Stimulated activated CD4-positive, alpha-beta T cell treated with anti-CD3 and anti-CD28 coated beads, TNF-alpha, amount 100 ng/mL, for 4 hours (primary cell): ENCODE data around the gene ARHGAP26.
"Not testable (repeated sequence)": the region's sequence is repeated elsewhere in the genome, so short reads cannot be mapped to it uniquely, and the experiment has no call there.

Experiments
- DNase-seq, 3 experiments: peaks; one replicate each; pipeline ENCODE4 v3.0.0-alpha.2; 2020; ENCODE audit warnings: low read depth in 3 of 3

The ARHGAP26 gene

DNA sequence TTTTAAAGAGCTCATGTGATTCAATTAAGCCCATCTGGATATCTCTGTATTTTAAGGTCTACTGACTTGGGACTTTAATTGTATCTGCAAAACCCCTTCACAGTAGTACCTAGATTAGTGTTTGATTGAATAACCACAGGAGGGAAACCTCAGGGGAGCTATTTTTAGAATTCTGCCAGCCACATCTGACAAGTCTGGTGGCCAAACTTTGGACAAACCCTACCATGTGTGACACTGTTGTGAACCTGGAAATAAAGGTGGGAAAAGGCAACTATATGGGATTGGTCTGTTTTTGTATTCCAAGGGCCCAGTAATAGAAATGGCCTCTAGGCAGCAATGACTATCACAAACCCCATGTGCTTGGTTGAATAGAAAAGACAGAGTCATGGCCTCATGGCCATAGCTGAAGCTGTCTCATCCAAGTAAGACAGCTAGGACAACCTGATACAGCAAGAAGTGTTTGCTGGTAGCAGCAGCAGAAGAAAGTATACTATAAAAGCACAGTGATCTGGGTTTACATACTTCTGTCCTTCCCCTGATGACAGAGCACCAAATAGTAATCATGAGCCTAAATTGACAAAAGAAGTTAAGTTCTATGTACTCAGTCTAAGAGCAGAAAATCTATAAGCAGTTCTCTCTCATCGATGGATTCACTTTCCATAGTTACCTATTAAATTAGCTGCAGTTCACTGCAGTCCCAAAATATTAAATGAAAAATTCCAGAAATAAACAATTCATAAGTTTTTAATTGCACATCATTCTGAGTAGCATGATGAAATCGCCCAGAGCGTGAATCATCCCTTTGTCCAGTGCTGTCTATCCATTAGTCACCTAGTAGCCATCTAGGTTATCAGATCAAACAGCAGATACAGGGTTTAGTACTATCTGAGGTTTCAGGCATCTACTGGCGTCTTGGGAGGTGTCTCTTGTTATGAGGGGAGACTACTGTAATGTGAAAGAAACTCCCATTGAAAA is 189.8 kb downstream of the ARHGAP26 start:
- no peak for DNase-seq

DNA sequence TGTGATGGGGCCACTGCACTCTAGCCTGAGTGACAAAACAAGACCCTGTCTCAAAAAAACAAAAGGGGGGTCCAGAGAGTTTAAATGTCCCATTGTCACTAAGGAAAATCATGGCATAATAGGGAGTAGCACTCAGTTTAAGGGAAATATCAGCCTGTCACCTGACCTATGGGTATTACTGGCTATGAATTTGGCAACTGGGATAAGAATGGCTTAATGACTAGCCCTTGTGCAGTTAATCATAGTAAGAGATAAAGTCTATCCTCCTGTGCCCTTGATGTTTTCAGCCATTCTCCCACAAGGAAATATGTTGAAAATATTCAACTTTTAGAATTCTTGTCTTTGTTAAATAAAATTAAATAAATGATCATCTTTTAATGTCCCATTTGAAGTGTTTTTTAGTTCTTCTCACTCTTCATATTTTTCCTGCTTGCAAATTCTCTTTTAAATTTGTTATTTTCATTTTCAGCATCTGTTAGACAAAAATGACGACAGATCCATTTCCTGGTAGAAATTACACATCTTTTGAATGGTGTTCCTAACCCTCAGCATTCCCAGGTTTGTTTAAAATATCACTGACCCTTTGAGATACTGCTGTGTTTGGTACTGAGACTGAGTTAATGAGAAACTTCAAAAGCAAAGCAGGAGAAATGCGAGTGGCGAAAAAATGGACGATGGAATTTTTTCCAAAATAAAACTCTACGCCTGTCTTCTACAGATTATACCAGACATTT is 191.4 kb downstream of the ARHGAP26 start:
- no peak for DNase-seq

DNA sequence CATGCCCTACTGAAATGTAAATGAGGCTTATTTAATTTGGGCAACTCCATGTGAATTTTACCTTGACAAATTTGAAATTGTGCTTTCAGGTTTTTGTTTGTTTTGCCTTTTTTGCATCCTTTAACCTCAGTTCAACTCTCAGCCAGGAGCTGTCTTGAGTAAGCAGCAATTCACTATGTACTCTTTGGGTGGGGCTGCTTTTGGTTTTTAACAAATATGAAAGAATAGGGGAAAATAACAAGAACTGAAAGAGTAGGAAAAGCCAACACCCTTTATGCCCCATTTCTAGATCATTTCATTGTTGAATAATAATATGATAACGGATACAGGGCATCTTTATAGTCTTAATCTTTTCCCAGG is 192.0 kb downstream of the ARHGAP26 start:
- no peak for DNase-seq

- not testable (repeated sequence) for DNase-seq
These were observed 195.3 kb downstream of the ARHGAP26 start for GRCh38 chr5:142965258-142966120.

DNA sequence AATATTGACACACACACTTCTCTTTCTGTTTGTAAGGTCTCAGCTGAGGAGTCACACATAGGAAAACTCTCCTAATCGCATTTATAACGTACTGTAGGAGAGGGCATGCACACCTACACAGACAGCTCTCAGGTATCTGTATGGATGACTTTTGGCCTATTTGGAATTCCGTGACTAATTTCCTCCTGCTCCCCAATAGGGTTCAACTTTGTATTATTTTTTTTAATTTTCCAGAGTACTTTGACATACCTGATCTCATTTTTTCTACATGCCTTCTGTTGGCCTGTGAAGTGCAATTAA is 195.9 kb downstream of the ARHGAP26 start:
- no peak for DNase-seq

DNA sequence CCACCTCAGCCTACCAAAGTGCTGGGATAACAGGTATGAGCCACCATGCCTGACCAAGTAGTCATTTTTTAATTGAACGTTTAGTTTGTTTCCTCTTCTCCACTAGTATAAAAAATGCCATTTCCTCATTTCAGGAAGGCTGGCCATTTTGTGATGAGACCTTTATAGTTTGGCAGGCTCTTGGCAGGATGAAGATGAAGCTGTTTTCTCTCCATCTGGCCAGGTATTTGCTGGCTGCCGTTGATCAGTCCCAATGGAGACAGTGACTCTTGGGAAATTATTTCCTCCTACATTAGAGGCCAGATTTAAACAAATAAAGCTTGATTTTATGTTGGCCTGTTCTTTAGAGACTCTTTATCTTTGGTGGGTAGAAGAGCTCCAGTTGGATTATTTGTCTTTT is 199.0 kb downstream of the ARHGAP26 start:
- no peak for DNase-seq

GRCh38 chr5:142969624-142970439 is 199.7 kb downstream of the ARHGAP26 start:
- no peak for DNase-seq

DNA sequence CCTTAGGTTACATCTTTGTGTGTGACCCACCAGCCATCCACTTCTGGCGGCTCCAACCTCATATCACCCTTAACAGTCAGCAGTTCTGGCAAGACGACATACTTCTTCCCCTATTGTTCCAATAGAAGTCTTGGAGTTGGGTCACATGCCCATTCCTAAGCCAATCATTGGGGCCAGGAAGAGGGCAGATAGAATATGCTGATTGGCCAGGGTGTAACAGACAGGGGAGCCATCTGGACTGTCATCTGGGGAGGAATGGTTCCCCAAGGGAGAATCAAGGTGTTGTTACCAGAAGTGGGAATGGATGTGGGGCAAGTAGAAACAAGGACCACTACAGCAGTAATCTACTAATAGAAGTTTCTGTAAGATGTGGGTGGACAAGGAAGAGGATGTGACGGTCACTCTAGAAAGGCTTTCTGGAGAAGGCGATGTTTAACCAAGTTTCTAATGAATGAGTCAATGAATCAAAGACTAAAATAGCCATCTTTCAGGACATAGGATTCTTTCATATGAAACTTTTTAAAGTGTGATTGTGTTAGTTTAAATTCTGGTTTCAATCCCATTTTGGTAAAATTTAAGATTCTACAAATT is 200.4 kb downstream of the ARHGAP26 start:
- DNase-seq, result no peak

DNA sequence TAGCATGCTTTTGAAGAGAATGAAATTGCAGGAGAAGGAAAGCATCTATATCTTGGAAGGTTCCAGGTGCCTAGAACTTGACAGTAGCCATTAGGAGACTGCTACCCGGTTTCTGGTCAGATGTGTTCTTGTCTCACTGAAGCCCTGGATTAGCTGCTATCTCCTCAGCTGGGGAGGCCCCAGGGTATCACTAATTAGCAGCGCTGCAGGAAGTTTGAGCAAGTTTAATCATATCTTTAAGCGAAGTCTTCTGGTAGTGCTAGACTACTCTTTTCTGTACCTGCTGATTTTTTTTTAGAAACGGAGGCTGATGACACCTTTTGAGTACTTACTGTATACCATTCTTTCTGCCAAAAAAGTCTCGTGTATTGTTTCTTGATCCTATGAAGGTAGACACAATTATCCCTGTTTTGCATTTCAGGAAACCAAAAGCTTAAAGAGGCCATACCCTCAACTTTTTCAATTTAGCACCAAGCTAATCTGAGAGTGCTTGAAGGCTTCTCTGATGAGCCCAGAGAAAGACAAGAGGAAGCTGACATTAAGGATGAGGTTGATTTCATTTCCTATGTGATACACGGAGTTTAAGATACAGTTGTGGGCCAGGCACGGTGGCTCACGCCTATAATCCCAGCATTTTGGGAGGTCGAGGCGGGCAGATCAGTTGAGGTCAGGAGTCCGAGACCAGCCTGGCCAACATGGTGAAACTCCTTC is 201.3 kb downstream of the ARHGAP26 start:
- no peak for DNase-seq

DNA sequence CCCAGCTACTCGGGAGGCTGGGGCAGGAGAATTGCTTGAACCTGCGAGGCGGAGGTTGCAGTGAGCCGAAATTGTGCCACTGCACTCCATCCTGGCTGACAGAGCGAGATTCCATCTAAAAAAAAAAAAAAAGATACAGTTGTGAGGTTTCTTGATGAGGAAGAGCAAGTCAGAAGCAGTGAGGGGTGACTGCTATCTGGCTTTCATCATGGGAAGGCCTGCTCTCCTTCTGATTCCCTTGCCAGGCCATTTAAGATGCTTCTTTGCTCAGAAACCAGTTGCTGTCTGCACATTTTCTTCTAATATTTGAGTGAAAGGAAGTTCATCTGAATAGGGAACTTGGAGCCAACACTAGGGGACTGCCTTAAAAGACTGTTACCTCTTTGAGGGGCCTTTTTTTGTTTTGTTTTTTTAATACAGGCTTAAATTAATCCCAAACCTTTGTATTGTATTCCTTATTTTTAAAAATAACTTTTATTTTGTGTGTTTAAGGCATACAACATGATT is 201.9 kb downstream of the ARHGAP26 start:
- DNase-seq, result no peak

GRCh38 chr5:142973932-142974331 is 203.8 kb downstream of the ARHGAP26 start:
- DNase-seq, result no peak

DNA sequence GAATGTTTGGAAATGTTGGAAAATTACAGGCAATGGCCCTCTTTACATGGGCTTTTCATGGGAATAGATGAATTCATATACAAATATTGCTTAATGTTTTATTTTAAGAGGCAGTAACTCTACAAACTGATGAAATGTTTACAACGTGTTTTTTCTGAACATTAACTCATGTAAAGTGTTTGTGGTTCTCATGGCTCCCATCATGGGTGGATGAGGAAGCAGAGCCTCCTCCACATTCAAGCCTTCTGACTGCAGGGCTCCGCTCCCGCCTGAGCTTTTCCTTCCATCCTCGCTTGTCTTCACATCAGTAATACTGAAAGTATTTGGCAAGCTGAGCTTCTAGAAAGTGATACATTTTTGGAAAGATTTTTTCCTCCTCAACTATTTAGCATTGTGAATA is 204.2 kb downstream of the ARHGAP26 start:
- no peak for DNase-seq

DNA sequence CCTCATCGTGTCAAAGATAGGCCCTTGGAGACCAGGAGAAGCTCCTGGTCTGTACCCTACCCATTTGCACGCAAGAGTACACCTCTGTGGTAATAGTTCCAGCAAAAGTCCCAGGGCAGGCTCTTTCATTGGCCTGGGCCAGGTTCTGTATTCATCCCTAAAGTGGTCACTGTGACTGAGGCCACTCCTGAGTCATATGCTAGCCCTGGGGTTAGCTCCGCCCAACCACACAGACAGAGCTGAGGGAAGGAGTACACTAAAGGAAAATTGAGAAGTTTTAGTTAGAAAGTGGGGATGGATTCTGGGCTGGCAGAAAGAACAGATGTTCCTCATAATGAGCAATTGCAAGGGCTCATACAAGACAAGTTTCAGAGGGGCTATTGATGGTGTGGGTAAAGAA is 206.7 kb downstream of the ARHGAP26 start:
- DNase-seq, result no peak

GRCh38 chr5:142977363-142978051 is 207.3 kb downstream of the ARHGAP26 start:
- DNase-seq, result peak in 2 of 3 experiments; percentile 8 to 21

- DNase-seq, result no peak
These were observed 208.1 kb downstream of the ARHGAP26 start for GRCh38 chr5:142978252-142978651.

DNA sequence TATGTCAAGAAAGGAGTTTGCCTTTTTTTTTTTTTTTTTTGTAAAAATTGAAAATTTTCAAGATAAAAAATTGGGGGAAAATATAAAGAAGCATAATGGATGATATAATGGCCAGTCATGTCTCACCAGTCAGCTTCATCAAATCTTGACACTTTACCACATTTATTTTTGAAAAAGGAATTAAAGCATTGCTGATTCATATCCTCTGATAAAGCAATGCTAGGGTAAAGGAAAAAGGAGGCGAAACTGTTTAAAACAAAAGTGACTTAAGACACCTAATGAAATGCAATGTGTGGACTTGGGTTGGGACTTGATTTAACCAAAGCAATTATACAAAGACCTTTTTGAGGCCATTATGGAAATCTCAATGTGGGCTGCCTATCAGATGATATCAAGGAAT is 208.5 kb downstream of the ARHGAP26 start:
- DNase-seq, result no peak

DNA sequence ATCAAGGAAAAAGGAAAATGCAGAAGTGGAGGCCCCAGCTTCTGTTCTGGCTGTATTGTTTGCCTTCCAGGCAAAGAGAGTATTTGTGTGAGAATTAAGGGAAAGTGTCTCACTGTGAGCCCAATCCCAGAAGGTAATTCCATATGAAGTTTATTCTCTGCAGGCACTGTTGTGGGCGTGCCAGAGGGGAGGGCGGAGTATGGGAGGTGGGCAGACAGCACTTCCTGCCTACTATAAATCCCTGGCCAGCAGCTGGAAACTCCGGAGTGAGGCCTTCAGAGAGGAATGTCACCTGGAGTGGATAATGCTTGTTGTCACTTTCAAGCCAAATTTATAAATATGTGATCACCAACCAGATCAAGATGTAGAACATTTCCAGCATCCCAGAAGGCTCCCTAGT is 209.5 kb downstream of the ARHGAP26 start:
- no peak for DNase-seq

- DNase-seq, result no peak
These were observed 211.3 kb downstream of the ARHGAP26 start for GRCh38 chr5:142981475-142981874.
